Uterus (tissue), 4 donors: ENCODE data around the gene TJP2. TPM values are rescaled to one million over a fixed set of nuclear protein-coding genes. Genes with fewer than 3 reads are reported as not detected.

Source experiments
- DNase-seq, 2 donors: peaks; one replicate each; pipeline ENCODE4 v3.0.0-alpha.2; 2019 to 2020
- H3K27ac ChIP-seq, 2 donors: fragments of 200-600 bp; sonication (generic); 1 replicate in 1 of 2; 2 replicates in 1 of 2; pipeline ENCODE4 v1.5.1; 2016 to 2018
- H3K27me3 ChIP-seq, 2 donors: fragments of 200-600 bp; sonication (generic); one replicate each; pipeline ENCODE4 v1.5.1; 2018 to 2019; ENCODE audit warnings: control low read depth in 1 of 2
- H3K36me3 ChIP-seq, 2 donors: fragments of 200-600 bp; sonication (generic); one replicate each; pipeline ENCODE4 v1.5.1; 2019; ENCODE audit warnings: control low read depth in 1 of 2
- H3K4me1 ChIP-seq, 2 donors: fragments of 200-600 bp; sonication (generic); one replicate each; pipeline ENCODE4 v1.5.1; 2018 to 2019; ENCODE audit warnings: control low read depth in 1 of 2
- H3K4me3 ChIP-seq, 2 donors: fragments of 200-600 bp; sonication (generic); 1 replicate in 1 of 2; 2 replicates in 1 of 2; pipeline ENCODE4 v1.5.1; 2018 to 2019; ENCODE audit warnings: mild to moderate bottlenecking in 1 of 2
- H3K9me3 ChIP-seq, 2 donors: fragments of 200-600 bp; sonication (generic); one replicate each; pipeline ENCODE4 v1.5.1; 2019; ENCODE audit warnings: control low read depth in 1 of 2
- CTCF ChIP-seq, 4 experiments: fragments of 200-600 bp in 2 of 4; fragments of 450-650 bp in 2 of 4; sonication (generic) in 2 of 4; IDR thresholded peaks; one replicate each; pipeline ENCODE4 v1.5.1; 2016 to 2019; ENCODE audit warnings: antibody characterized with exemption in 4 of 4, mild to moderate bottlenecking in 2 of 4, moderate library complexity in 1 of 4
- POLR2A ChIP-seq, 2 donors: fragments of 450-650 bp; IDR thresholded peaks; one replicate each; pipeline ENCODE4 v1.6.1; 2016; ENCODE audit warnings: antibody characterized with exemption in 2 of 2, mild to moderate bottlenecking in 1 of 2, moderate library complexity in 1 of 2
- intact Hi-C: fragments of 100-400 bp; cut with DNase I; formaldehyde crosslinking; loops from one replicate; pipeline ENCODE4 v1.15.1; 2023; ENCODE audit warnings: low total_unique reads
- total RNA-seq, 4 donors: library from RNA; depleted of rRNA in 3 of 4; stranded (reverse); fragments of >200 nt in 3 of 4; gene quantifications; one replicate each; pipeline versions ENCODE4 v1.1.0 to v1.2.4, GENCODE V29; 2014 to 2023
- donor health status: DM: yes; HTN: yes; CAD: no.

TJP2 gene
- total RNA-seq, 4 donors from 2014 or later: 38.6 to 110 (median 44.7) TPM

- no peaks in the 10 kb centered on the region for H3K9me3 ChIP-seq
- H3K36me3 ChIP-seq: no peaks in the 10 kb centered on the region
- H3K4me3 ChIP-seq: no peak overlapping the region
- H3K27me3 ChIP-seq: no peaks in the 10 kb centered on the region
- H3K27ac ChIP-seq: no peak overlapping the region
- H3K4me1 ChIP-seq: no peaks in the 10 kb centered on the region
- intact Hi-C loops: no loop called here
- no peak for DNase-seq
- TF ChIP-seq CTCF (IDR thresholded peaks at IDR 0.05) (no peak), POLR2A (IDR thresholded peaks at IDR 0.05) (no peak)
Observed at GRCh38 chr9:69246629-69247028, 72.6 kb downstream of the TJP2 start.

GRCh38 chr9:69248005-69248404 is 73.9 kb downstream of the TJP2 start:
- DNase-seq: no peak
- H3K27me3 ChIP-seq: no peaks in the 10 kb centered on the region
- no peaks in the 10 kb centered on the region for H3K4me1 ChIP-seq
- H3K27ac ChIP-seq: no peak overlapping the region
- H3K4me3 ChIP-seq: no peak overlapping the region
- no peaks in the 10 kb centered on the region for H3K36me3 ChIP-seq
- TF ChIP-seq CTCF (IDR thresholded peaks at IDR 0.05): no peak
- TF ChIP-seq POLR2A (IDR thresholded peaks at IDR 0.05): no peak
- intact Hi-C loops: no loop called here
- H3K9me3 ChIP-seq: no peaks in the 10 kb centered on the region

- TF ChIP-seq POLR2A (IDR thresholded peaks at IDR 0.05) (no peak), CTCF (IDR thresholded peaks at IDR 0.05) (no peak)
- H3K4me1 ChIP-seq: no peaks in the 10 kb centered on the region
- intact Hi-C loops: no loop called here
- H3K36me3 ChIP-seq: no peaks in the 10 kb centered on the region
- no peak overlapping the region for H3K4me3 ChIP-seq
- no peak for DNase-seq
- H3K27me3 ChIP-seq: no peaks in the 10 kb centered on the region
- no peaks in the 10 kb centered on the region for H3K9me3 ChIP-seq
- H3K27ac ChIP-seq: no peak overlapping the region
Observed at GRCh38 chr9:69249337-69249736, 75.3 kb downstream of the TJP2 start.

GRCh38 chr9:69250681-69251080 is 76.6 kb downstream of the TJP2 start:
- intact Hi-C loops: no loop called here
- H3K9me3 ChIP-seq: no peaks in the 10 kb centered on the region
- no peaks in the 10 kb centered on the region for H3K27me3 ChIP-seq
- H3K4me3 ChIP-seq: no peak overlapping the region
- H3K4me1 ChIP-seq: no peaks in the 10 kb centered on the region
- TF ChIP-seq POLR2A (IDR thresholded peaks at IDR 0.05) (no peak), CTCF (IDR thresholded peaks at IDR 0.05) (no peak)
- DNase-seq: no peak
- no peaks in the 10 kb centered on the region for H3K36me3 ChIP-seq
- no peak overlapping the region for H3K27ac ChIP-seq

- Histone ChIP-seq H3K27ac (no peak overlapping the region), H3K4me3 (no peak overlapping the region), H3K36me3 (no peaks in the 10 kb centered on the region), H3K4me1 (no peaks in the 10 kb centered on the region), H3K27me3 (no peaks in the 10 kb centered on the region), H3K9me3 (no peaks in the 10 kb centered on the region)
- TF ChIP-seq CTCF (IDR thresholded peaks at IDR 0.05) (no peak), POLR2A (IDR thresholded peaks at IDR 0.05) (no peak)
- intact Hi-C loops: no loop called here
- DNase-seq: no peak
Observed at GRCh38 chr9:69252436-69252835, 78.4 kb downstream of the TJP2 start.
